Esophagus squamous epithelium (tissue), 5 donors: Measurements from ENCODE around the gene NAA40. TPM values are rescaled to one million over a fixed set of nuclear protein-coding genes. Genes with fewer than 3 reads are reported as not detected.
A peak's percentile ranks its signal among the peaks of the same experiment; 100 is the strongest.

Source experiments
- DNase-seq: peaks from one replicate; lab custom pipeline; 2025; lab: John Stamatoyannopoulos, UW
- H3K27ac ChIP-seq, 4 donors: fragments of 200-600 bp; sonication (generic); one replicate each; pipeline ENCODE4 v1.5.1; 2016 to 2019; ENCODE audit warnings: mild to moderate bottlenecking in 1 of 4
- H3K27me3 ChIP-seq, 4 donors: fragments of 200-600 bp; sonication (generic); 1 replicate in 3 of 4; 2 replicates in 1 of 4; pipeline versions ENCODE4 v1.5.1 to v1.6.0; 2017 to 2021; ENCODE audit warnings: antibody characterized with exemption in 1 of 4
- H3K36me3 ChIP-seq, 3 donors: fragments of 200-600 bp; sonication (generic); one replicate each; pipeline ENCODE4 v1.5.1; 2016 to 2019
- H3K4me1 ChIP-seq, 3 donors: fragments of 200-600 bp; sonication (generic); one replicate each; pipeline ENCODE4 v1.5.1; 2017 to 2019
- H3K4me3 ChIP-seq, 4 donors: fragments of 200-600 bp; sonication (generic); 1 replicate in 3 of 4; 2 replicates in 1 of 4; pipeline ENCODE4 v1.5.1; 2016 to 2019; ENCODE audit warnings: mild to moderate bottlenecking in 2 of 4, moderate library complexity in 1 of 4
- H3K9me3 ChIP-seq, 3 donors: fragments of 200-600 bp; sonication (generic); one replicate each; pipeline ENCODE4 v1.5.1; 2016 to 2019
- POLR2A ChIP-seq, 4 donors: fragments of 450-650 bp; IDR thresholded peaks; one replicate each; pipeline ENCODE4 v1.6.1; 2017; ENCODE audit warnings: antibody characterized with exemption in 4 of 4, mild to moderate bottlenecking in 4 of 4, moderate library complexity in 3 of 4
- WGBS, 2 donors: methylation state at CpG; one replicate each; pipeline ENCODE4 v1.1.5; 2018; 5-methylcytosine and 5-hydroxymethylcytosine counted together
- intact Hi-C: fragments of 100-400 bp; cut with DNase I; formaldehyde crosslinking; loops from one replicate; pipeline ENCODE4 v1.15.0; 2022
- total RNA-seq, 4 donors: library from RNA; depleted of rRNA; stranded (reverse); fragments of >200 nt; gene quantifications; one replicate each; pipeline ENCODE4 v1.1.0, GENCODE V29; 2016
- TF ChIP-seq, protein P1 (sequence below), 6 experiments: fragments of 450-650 bp in 4 of 6; fragments of 200-600 bp in 2 of 6; sonication (generic) in 2 of 6; IDR thresholded peaks; one replicate each; pipeline ENCODE4 v1.5.1; 2016 to 2019; ENCODE audit warnings: antibody characterized with exemption in 6 of 6, mild to moderate bottlenecking in 4 of 6, moderate library complexity in 4 of 6
- donor health status: DM: yes; HTN: yes; CAD: no.

The NAA40 gene
- total RNA-seq, 4 donors from 2014 or later = 9.8 to 13.2 (median 11.2) TPM

GRCh38 chr11:63893355-63893754, 45.4 kb upstream of the NAA40 start:
- no peak for TF ChIP-seq POLR2A (IDR thresholded peaks at IDR 0.05)
- TF ChIP-seq, protein P1, sequence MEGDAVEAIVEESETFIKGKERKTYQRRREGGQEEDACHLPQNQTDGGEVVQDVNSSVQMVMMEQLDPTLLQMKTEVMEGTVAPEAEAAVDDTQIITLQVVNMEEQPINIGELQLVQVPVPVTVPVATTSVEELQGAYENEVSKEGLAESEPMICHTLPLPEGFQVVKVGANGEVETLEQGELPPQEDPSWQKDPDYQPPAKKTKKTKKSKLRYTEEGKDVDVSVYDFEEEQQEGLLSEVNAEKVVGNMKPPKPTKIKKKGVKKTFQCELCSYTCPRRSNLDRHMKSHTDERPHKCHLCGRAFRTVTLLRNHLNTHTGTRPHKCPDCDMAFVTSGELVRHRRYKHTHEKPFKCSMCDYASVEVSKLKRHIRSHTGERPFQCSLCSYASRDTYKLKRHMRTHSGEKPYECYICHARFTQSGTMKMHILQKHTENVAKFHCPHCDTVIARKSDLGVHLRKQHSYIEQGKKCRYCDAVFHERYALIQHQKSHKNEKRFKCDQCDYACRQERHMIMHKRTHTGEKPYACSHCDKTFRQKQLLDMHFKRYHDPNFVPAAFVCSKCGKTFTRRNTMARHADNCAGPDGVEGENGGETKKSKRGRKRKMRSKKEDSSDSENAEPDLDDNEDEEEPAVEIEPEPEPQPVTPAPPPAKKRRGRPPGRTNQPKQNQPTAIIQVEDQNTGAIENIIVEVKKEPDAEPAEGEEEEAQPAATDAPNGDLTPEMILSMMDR (IDR thresholded peaks at IDR 0.05) = no peak
- peaks cover 19 to 60% (median 40%) of the 10 kb centered on the region in 3 donors for H3K4me1 ChIP-seq
- DNase-seq = no peak
- H3K36me3 ChIP-seq = peaks cover 20 to 76% (median 21%) of the 10 kb centered on the region in 3 donors
- H3K4me3 ChIP-seq = no peak overlapping the region
- intact Hi-C loops = loop anchor here (10.0 kb wide), 1 partner anchor 59 kb away; the partner anchor contains the start of gene MARK2
- H3K27me3 ChIP-seq = no peaks in the 10 kb centered on the region
- H3K27ac ChIP-seq = no peak overlapping the region
- WGBS, 2 donors = 96 to 98% methylated on average over 6 of the region's 6 CpGs
- H3K9me3 ChIP-seq = no peaks in the 10 kb centered on the region

- 66 to 72% methylated on average over 4 of the region's 4 CpGs for WGBS, 2 donors
- intact Hi-C loops = loop anchor here (10.0 kb wide), 1 partner anchor 61 kb away; the partner anchor contains the start of gene MARK2
- Histone ChIP-seq H3K4me3 (no peak overlapping the region), H3K4me1 (peaks cover 0 to 33% (median 15%) of the 10 kb centered on the region in 3 donors), H3K27me3 (no peaks in the 10 kb centered on the region), H3K36me3 (peaks cover 39 to 94% (median 46%) of the 10 kb centered on the region in 3 donors), H3K9me3 (no peaks in the 10 kb centered on the region), H3K27ac (no peak overlapping the region)
- DNase-seq = no peak
- no peak for TF ChIP-seq POLR2A (IDR thresholded peaks at IDR 0.05)
Measured at GRCh38 chr11:63896071-63896470, 42.7 kb upstream of the NAA40 start.

GRCh38 chr11:63897459-63898146, 41.2 kb upstream of the NAA40 start:
- peaks cover 41 to 95% (median 54%) of the 10 kb centered on the region in 3 donors for H3K36me3 ChIP-seq
- H3K4me1 ChIP-seq = peaks cover 0 to 17% (median 0%) of the 10 kb centered on the region in 3 donors
- H3K27ac ChIP-seq = no peak overlapping the region
- DNase-seq = no peak
- no peaks in the 10 kb centered on the region for H3K27me3 ChIP-seq
- intact Hi-C loops = loop anchor here (10.0 kb wide), 1 partner anchor 63 kb away; the partner anchor contains the start of gene MARK2
- WGBS, 2 donors = 73 to 84% methylated on average over 6 to 9 of the region's 10 CpGs
- TF ChIP-seq, protein P1 (IDR thresholded peaks at IDR 0.05) = no peak
- no peak for TF ChIP-seq POLR2A (IDR thresholded peaks at IDR 0.05)
- H3K9me3 ChIP-seq = no peaks in the 10 kb centered on the region
- no peak overlapping the region for H3K4me3 ChIP-seq

- TF ChIP-seq, protein P1 (IDR thresholded peaks at IDR 0.05) = peak in 2 of 6 experiments; percentile 27 to 38
- no peak for TF ChIP-seq POLR2A (IDR thresholded peaks at IDR 0.05)
- H3K4me1 ChIP-seq = peaks cover 0 to 9% (median 0%) of the 10 kb centered on the region in 3 donors
- H3K27ac ChIP-seq = no peak overlapping the region
- H3K27me3 ChIP-seq = no peaks in the 10 kb centered on the region
- DNase-seq = no peak
- no peak overlapping the region for H3K4me3 ChIP-seq
- no peaks in the 10 kb centered on the region for H3K9me3 ChIP-seq
- H3K36me3 ChIP-seq = peaks cover 72 to 100% (median 78%) of the 10 kb centered on the region in 3 donors
- 68 to 96% methylated on average over 3 of the region's 3 CpGs for WGBS, 2 donors
- intact Hi-C loops = no loop called here
Measured at GRCh38 chr11:63901660-63902059, 37.1 kb upstream of the NAA40 start.

GRCh38 chr11:63903884-63904283, 34.9 kb upstream of the NAA40 start:
- Histone ChIP-seq H3K4me1 (peaks cover 0 to 14% (median 5%) of the 10 kb centered on the region in 3 donors), H3K36me3 (peaks cover 71 to 100% (median 77%) of the 10 kb centered on the region in 3 donors), H3K27ac (no peak overlapping the region), H3K9me3 (no peaks in the 10 kb centered on the region), H3K27me3 (no peaks in the 10 kb centered on the region), H3K4me3 (no peak overlapping the region)
- no peak for TF ChIP-seq POLR2A (IDR thresholded peaks at IDR 0.05)
- TF ChIP-seq, protein P1 (IDR thresholded peaks at IDR 0.05) = no peak
- intact Hi-C loops = no loop called here
- 88 to 95% methylated on average over 13 to 14 of the region's 14 CpGs for WGBS, 2 donors
- no peak for DNase-seq
